ENCODE data around the gene POU6F1. TPM values are rescaled to one million over a fixed set of nuclear protein-coding genes. Genes with fewer than 3 reads are reported as not detected.

Gene POU6F1
- total and polyA plus RNA-seq, 2 of the 8 experiments (the other 6 are each of a cell fraction or from before 2014, with no cell fraction given) = 5.6 to 8.7 TPM

DNA sequence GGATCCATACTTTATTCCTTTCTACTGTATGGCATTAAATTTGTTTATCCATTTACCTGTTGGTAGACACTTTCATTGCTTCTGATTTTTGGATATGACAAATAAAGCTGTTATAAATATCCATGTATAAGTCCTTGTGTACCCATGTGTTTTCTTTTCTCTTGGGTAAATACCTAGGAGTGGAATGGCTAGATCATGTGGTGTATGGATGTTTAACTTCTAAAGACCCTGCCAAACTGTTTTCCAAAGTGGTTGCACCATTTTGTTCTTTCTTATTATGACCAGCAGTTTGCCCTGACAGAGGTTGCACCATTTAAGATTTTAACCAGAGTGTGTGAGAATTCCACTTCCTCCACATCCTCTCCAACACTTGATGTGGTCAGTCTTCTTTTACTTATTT is 14.8 kb upstream of the POU6F1 start:
- no peak overlapping the region for H3K56ac ChIP-seq (replicated peaks; ENCODE audit: insufficient read length, low read depth, low read length)
- ChIA-PET POLR2A (ENCODE audit: partially characterized antibody) (interaction anchor here (0.6 to 4.7 kb wide), 2 partner anchors 14 to 145 kb away, joined by 3 to 22 read pairs; partner anchors contain the start of gene POU6F1), CTCF (ENCODE audit: partially characterized antibody) (interaction anchor here (0.6 to 0.7 kb wide), 2 partner anchors 17 to 1510 kb away, joined by 3 read pairs; no protein-coding TSS in a partner anchor)
- no peak overlapping the region for H3K4me2 ChIP-seq (ENCODE audit: insufficient read depth in 1 of 2, low read depth in 2 of 2, low read length in 2 of 2)
- no peak overlapping the region for H2BK5ac ChIP-seq (ENCODE audit: low read depth, low read length)
- H3K27me3 ChIP-seq (replicated peaks in 1 of 4; ENCODE audit: control insufficient read depth in 3 of 4, extremely low read depth in 1 of 4, insufficient read depth in 3 of 4, low read length in 3 of 4) = no peaks in the 10 kb centered on the region
- peaks cover 0 to 2% (median 0%) of the 10 kb centered on the region in 4 experiments; a peak in 1 of 7 replicates for H3K4me1 ChIP-seq (replicated peaks in 1 of 4; ENCODE audit: control insufficient read depth in 3 of 4, insufficient read depth in 4 of 4, low read length in 3 of 4)
- no peak overlapping the region for H2BK20ac ChIP-seq (ENCODE audit: low read length)
- no peak overlapping the region for H3K4ac ChIP-seq (replicated peaks; ENCODE audit: insufficient read length, low read depth, low read length)
- H2BK12ac ChIP-seq (ENCODE audit: low read depth, low read length) = no peak overlapping the region
- no peaks in the 10 kb centered on the region for H3K9me3 ChIP-seq (ENCODE audit: insufficient read depth in 2 of 2, low read depth in 1 of 2, low read length in 1 of 2)
- H3K79me1 ChIP-seq (ENCODE audit: low read depth, low read length) = no peaks in the 10 kb centered on the region
- H2BK15ac ChIP-seq (ENCODE audit: low read length) = no peak overlapping the region
- no peak overlapping the region for H2BK120ac ChIP-seq (replicated peaks; ENCODE audit: low read depth, low read length)
- no peak overlapping the region for H2AFZ ChIP-seq (ENCODE audit: low read length)
- no peak for FAIRE-seq
- no peak for DNase-seq (ENCODE audit: low read depth in 1 of 2, low spot score in 2 of 2)
- H3K18ac ChIP-seq (ENCODE audit: extremely low read depth, low read length) = no peak overlapping the region
- no peak overlapping the region for H3K4me3 ChIP-seq (ENCODE audit: extremely low read depth in 1 of 4, insufficient read depth in 2 of 4, low read depth in 3 of 4, low read length in 4 of 4)
- H3K14ac ChIP-seq (ENCODE audit: insufficient read length) = no peak overlapping the region
- H2AK5ac ChIP-seq (ENCODE audit: low read depth, low read length) = no peak overlapping the region
- H4K5ac ChIP-seq (ENCODE audit: insufficient read length, low read depth, low read length) = no peak overlapping the region
- no peak overlapping the region for H4K91ac ChIP-seq (replicated peaks; ENCODE audit: insufficient read length, low read length)
- no peaks in the 10 kb centered on the region for H3K36me3 ChIP-seq (ENCODE audit: control insufficient read depth in 2 of 4, insufficient read depth in 4 of 4, low read length in 3 of 4)
- no peak overlapping the region for H4K8ac ChIP-seq (ENCODE audit: extremely low read depth, insufficient read depth, low read length)
- no peak overlapping the region for H3K23ac ChIP-seq (ENCODE audit: insufficient read length)
- H3K79me2 ChIP-seq (ENCODE audit: control insufficient read depth in 1 of 2, insufficient read depth in 2 of 2, low read length in 2 of 2) = no peaks in the 10 kb centered on the region
- H3K23me2 ChIP-seq (ENCODE audit: low read depth, low read length) = no peaks in the 10 kb centered on the region
- no peak overlapping the region for H3K9ac ChIP-seq (replicated peaks in 1 of 4; ENCODE audit: extremely low read depth in 1 of 4, low read depth in 3 of 4, low read length in 3 of 4)
- H4K20me1 ChIP-seq (replicated peaks in 1 of 2; ENCODE audit: control insufficient read depth in 1 of 2, insufficient read depth in 2 of 2, low read length in 2 of 2) = no peaks in the 10 kb centered on the region
- no peak overlapping the region for H3K27ac ChIP-seq (ENCODE audit: low read depth, low read length)
- TF ChIP-seq NRF1 (IDR thresholded peaks at IDR 0.05; ENCODE audit: low read depth, low read length) = no peak
- no peak for TF ChIP-seq TBP (IDR thresholded peaks at IDR 0.05; ENCODE audit: low read depth, low read length)
- no peak for TF ChIP-seq EP300 (IDR thresholded peaks at IDR 0.05; ENCODE audit: borderline replicate concordance in 1 of 2, low read depth in 2 of 2, low read length in 2 of 2)
- no peak for TF ChIP-seq CTBP2 (IDR thresholded peaks at IDR 0.05; ENCODE audit: borderline replicate concordance, insufficient read depth, insufficient read length, low read length)
- no peak for TF ChIP-seq POLR2A (IDR thresholded peaks at IDR 0.05; ENCODE audit: control extremely low read depth in 1 of 2, low read depth in 2 of 2, low read length in 2 of 2)
- TF ChIP-seq CREB1 (IDR thresholded peaks at IDR 0.05) = no peak
- TF ChIP-seq KDM1A (IDR thresholded peaks at IDR 0.05; ENCODE audit: borderline replicate concordance, low read length) = no peak
- TF ChIP-seq TCF12 (IDR thresholded peaks at IDR 0.05; ENCODE audit: low read depth, low read length) = no peak
- TF ChIP-seq SP4 (IDR thresholded peaks at IDR 0.05; ENCODE audit: low read length) = no peak
- TF ChIP-seq KDM4A (IDR thresholded peaks at IDR 0.05; ENCODE audit: low read depth, low read length, severe bottlenecking) = no peak
- TF ChIP-seq CHD2 (IDR thresholded peaks at IDR 0.05; ENCODE audit: low read length) = no peak
- TF ChIP-seq RAD21 (IDR thresholded peaks at IDR 0.05 in 1 of 2, conservative IDR thresholded peaks at IDR 0.05 in 1 of 2; ENCODE audit: low read depth in 2 of 2, low read length in 2 of 2) = no peak
- TF ChIP-seq RXRA (IDR thresholded peaks at IDR 0.05; ENCODE audit: insufficient read depth, low read depth, low read length) = no peak
- no peak for TF ChIP-seq JUN (IDR thresholded peaks at IDR 0.05; ENCODE audit: low read depth, low read length)
- TF ChIP-seq SIX5 (IDR thresholded peaks at IDR 0.05; ENCODE audit: low read depth, low read length) = no peak

Measured in H1 (cell line).